ENCODE results near the gene PELI3. TPM values are rescaled to one million over a fixed set of nuclear protein-coding genes. Genes with fewer than 3 reads are reported as not detected.
A peak's percentile ranks its signal among the peaks of the same experiment; 100 is the strongest.

Gene PELI3
- total RNA-seq, 1 donor from 2014 or later = 11.0 TPM

DNA sequence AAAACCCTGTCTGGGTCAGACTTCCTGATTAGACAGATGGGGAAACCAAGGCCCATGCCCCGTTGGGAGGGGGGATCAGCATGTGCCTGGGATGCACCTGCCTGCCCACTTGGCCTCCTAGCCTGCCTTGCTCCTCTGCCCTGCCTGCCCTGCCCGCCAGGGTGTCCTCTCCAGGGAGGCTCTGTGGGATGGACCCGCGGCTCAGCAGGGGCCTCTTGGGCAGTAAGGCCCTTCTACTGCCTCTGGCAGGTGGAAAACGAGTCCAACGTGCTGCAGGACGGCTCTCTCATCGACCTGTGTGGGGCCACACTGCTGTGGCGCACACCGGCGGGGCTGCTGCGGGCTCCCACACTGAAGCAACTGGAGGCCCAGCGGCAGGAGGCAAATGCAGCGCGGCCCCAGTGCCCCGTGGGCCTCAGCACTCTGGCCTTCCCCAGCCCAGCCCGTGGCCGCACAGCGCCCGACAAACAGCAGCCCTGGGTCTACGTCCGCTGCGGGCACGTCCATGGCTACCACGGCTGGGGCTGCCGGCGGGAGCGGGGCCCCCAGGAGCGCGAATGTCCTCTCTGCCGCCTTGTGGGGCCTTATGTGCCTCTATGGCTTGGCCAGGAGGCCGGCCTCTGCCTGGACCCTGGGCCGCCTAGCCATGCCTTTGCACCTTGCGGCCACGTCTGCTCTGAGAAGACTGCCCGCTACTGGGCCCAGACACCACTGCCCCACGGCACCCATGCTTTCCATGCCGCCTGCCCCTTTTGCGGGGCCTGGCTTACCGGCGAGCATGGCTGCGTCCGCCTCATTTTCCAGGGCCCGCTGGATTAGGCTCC is 8.9 kb downstream of the PELI3 start:
- DNase-seq (ENCODE audit: low spot score) = no peak

DNA sequence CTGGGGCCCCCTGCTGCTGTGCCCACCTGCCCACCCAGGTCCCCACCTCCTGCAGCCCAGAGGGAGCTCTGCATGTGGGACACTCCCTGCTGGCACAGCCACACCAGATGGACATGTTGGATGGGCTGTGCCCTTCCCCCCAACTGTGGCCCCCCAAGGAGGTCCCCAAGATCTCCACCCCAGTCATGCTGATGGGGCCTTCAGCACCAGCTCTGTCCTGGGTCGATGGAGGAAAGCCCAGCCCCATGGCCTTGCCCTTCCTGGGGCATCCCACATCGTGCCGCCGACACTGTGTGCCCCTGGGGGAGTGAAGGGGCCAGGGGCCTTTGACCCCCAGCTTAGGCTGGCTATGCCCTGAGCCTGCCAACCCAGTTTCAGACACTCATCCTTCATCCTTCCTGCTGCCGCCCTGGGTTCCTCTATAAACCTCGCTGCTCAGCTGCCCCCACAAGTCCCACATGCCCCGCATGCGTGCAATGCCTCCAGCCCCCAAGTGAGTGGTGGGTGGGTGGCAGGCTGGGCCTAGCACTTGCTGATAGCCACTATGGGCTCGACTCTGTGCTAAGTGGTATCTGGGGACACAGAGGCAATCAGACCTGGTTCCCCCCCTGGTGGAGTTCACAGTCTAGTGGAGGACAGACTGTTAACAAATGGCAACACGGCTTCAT is 9.6 kb downstream of the PELI3 start:
- no peak for DNase-seq (ENCODE audit: low spot score)

DNA sequence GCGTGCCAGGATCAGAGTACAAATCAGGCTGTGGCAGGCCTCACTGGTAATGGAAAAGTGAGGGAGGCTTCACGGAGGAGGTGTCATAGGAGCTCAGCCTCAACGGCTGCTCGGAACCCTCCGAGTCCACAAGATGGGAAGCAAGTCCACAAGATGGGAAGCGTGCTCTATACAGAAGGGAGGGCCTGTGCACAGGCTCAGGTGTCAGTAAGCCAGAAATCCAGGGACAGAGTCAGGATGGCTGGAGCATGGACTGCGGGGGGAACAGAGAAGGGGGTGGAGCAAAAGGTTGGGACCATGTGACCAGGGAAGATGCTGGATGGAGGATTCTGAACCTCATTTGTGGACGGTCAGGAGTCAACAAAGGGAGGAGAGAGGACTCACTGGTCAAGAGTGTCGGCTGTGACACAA is 10.1 kb downstream of the PELI3 start:
- DNase-seq (ENCODE audit: low spot score) = no peak

DNA sequence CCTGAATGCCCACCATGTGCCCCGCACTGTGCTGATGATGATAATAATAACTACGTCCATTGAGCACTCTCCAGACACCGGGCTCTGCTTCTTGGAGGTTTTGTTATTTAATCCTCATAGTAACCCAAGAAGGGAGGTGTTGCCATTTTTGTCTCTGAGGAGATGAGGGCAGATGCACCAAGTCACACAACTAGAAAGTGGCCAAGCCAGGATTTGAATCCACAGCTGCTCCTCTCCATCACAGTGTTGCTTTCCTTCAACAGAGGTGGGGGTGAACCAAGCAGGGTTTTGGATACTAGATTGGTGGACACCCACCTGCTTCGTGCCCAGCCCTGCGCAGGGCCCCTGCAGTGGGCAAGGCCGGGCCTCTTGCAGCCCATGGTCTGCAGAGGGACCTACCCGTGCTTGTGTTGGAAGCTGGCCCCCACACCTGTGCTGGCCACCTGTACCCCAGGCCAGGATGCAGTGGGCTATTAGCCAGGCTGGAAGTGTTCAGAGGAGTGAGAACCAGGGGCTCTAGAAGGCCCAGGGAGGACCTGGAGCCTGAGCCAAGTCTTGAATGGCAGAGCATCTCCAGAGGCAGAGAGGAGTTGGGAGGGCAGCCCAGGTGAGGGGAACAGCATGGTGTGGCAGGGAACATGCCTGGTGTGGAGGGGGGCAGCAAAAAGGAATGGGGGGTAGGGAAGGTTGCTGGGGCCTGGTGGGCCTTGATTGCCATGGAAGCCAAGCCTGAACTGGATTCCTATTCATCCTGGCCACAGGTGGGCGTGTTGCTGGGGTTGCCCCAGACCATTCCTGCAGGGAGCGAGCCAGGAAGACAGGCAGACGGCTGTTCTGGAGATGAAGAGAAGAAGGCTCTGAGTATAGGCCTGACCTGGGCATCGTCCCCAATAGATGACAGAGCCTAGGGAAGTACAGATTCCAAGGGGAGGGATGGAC is 10.8 kb downstream of the PELI3 start:
- no peak for DNase-seq (ENCODE audit: low spot score)

DNA sequence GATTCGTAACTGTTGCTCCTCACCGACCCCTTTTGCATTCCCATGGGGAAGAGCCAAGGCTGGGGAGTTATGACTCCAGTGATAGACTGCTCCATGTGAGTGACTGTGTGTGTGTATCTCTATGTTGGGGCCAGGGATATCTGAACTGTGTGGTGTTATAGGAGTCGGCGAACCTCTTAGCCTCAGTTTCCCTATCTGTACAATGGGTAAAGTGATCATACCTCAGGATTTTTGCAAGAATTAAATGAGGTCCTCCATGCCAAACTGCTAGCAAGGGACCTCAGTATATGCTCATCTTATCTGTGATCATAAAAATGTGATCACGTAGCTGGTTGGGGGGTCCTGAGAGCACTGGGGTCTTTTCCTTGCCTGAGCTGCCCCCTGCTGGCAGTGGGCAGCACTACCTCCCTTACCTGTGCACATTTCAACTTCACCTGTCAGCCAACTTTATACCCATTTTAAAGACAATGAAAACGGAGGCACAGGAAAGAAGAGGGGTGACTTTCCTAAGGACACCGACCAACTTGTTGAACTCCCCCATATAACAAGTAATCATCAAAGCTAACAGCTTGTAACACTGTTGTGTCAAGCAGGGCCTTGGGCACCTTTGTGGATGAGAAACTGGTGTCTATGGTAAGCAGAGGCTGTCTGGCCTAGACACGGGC is 12.2 kb downstream of the PELI3 start:
- DNase-seq (ENCODE audit: low spot score) = no peak

DNA sequence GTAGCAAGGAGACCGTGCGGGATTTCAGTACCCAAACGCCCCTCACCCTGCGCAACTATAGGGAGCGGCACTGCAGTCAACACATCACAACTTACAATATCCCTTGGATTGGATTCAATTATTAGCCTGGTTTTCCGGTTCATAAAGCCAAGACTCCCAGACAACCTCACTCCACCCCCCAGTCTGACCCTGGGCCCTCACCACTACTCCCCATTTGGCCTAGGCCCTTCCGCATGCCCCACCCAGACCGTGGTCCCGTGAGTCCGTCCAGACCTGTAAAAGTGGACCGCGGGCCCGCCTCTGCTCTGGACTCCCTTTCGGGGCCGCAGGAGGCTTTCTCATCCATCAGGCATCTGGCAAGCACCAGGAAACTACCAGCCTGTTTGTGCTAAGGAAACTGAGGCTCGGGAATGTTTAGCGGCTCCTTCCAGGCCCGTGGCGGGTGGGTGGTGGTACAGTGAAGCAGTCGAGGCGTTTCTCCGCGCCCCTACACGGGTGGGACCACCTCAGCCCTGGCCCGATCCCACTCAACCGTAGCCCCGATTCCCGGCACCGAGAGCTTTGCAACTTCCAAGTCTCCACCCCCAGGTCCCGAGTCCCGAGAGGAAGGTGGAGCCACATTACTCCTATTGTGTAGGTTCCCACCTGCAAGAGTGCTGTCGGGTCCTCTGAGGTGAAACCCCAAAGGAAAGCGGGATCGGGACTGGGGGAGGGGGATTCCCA is 12.8 kb downstream of the PELI3 start:
- DNase-seq (ENCODE audit: low spot score) = peak; percentile 73

DNA sequence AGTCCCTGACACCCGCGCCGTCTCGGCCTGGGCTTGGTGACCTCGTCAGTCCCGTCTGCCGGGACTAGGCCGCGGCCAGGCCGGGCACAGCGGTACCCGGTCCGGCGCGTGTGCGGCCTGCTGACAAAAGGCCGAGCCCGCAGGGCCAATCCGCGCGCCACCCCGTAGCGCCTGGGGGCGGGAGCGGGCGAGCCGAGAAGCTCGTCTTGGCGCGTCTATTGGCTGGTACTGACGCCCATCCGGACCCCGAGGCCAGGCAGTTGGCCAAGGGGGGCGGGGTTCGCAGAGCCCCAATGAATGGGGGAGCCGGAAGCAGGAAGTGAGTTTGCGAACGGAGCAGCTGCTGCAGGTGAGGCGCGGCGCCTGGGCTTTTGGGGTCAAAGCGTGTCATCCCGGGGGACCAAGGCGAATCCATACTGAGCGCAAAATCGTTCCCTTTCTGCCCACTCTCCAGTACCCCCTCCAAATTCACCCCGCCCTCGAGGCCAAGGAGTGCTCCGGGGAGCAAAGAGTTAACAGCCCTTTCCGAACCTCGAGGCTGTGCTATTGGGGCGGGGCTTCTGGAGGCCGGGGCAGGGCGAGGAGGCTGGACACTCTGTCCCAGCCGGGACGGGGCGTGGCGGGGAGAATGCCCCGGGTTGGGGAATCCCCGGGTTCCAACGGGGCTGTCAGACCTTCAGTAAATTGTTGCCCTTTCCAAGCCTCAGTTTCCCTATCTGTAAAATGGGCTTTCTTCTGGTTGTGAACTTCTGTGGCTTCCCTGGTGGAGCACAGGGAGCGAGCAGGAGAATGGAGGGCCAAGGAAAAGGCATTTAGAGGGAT is 13.6 kb downstream of the PELI3 start, which contains the start of gene DPP3:
Gene DPP3, plus strand, starts transcription at position 318 of the 822 bp plus-strand sequence. CDS start 1,767 bp downstream, outside the sequence.
- DNase-seq (ENCODE audit: low spot score) = peak; percentile 98

DNA sequence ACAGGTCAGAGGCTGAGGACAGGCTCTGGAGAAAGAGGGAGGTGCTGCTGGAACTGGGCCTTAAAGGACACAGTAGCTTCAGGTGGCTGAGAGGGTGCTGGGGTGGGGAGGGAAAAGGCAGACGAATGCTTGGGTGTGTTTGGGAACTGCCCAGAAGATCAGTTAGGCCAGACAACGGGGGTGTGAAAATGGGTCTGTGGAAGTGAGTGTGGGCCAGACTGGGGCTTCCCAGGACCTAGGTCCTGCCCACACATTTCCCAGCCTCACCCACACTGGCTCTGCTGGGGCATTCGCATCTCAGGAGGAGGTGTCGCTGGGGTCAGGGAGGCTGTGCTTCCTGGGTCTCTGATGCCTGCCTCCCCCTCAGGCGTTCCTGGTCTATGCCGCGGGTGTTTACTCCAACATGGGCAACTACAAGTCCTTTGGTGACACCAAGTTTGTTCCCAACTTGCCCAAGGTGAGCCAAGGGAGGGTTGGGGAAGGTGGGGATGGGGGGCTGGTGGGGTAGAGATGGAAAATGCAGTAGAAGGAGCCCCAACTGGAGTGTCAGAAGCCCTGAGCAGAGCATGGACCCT is 18.2 kb downstream of the PELI3 start:
- no peak for DNase-seq (ENCODE audit: low spot score)

DNA sequence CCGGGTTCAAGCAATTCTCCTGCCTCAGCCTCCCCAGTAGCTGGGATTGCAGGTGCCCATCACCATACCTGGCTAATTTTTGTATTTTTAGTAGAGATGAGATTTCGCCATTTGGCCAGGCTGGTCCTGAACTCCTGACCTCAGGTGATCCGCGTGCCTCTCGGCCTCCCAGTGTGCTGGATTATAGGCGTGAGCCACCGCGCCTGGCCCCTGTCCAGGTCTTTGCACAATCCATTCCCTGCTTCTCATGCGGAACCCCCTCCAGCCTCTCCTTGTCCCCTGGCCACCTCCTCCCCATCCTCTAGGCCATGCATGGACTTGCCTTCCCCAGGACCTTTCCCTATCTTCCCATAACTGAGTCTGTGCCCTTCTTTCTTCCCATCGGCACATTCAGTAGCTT is 22.3 kb downstream of the PELI3 start:
- DNase-seq (ENCODE audit: low spot score) = no peak

DNA sequence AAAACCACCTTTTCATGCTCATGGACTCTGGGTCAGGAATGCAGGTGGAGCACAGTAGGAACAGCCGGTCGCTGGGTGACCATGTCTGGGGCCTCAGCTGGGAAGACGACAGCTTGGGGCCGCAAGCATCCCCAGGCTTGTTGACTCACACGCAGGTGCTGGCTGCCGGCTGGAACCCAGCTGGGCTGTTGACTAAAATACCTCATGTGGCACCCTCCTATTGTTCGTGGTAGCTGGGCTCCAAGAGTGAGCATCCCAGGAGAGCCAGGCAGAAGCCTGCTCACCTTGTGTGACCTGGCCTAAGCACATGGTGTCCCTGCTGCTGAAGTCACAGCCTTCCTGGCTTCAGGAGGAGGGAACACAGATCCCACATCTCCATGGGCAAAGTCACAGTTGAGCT is 22.9 kb downstream of the PELI3 start:
- no peak for DNase-seq (ENCODE audit: low spot score)

DNA sequence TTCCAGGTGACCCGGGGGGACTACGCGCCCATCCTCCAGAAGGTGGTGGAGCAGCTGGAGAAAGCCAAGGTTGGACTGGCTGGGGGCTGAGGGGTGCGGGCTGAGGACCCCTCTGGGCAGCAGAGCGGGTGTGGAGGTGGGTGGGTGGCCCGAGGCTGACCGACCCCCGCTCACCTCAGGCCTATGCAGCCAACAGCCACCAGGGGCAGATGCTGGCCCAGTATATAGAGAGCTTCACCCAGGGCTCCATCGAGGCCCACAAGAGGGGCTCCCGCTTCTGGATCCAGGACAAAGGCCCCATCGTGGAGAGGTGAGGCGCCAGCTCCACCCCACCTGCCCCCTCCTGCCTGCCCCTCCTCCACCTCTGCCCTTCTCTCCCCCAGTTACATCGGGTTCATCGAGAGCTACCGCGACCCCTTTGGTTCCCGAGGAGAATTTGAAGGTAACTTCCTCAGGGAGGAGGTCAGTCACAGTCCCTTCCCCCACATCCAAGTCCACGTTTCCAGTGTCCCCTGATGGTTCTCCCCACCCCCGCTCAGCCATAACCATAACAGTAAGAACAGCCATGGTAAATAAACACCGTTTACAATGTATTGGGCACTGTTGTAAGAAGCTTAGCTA is 24.7 kb downstream of the PELI3 start:
- DNase-seq (ENCODE audit: low spot score) = no peak

DNA sequence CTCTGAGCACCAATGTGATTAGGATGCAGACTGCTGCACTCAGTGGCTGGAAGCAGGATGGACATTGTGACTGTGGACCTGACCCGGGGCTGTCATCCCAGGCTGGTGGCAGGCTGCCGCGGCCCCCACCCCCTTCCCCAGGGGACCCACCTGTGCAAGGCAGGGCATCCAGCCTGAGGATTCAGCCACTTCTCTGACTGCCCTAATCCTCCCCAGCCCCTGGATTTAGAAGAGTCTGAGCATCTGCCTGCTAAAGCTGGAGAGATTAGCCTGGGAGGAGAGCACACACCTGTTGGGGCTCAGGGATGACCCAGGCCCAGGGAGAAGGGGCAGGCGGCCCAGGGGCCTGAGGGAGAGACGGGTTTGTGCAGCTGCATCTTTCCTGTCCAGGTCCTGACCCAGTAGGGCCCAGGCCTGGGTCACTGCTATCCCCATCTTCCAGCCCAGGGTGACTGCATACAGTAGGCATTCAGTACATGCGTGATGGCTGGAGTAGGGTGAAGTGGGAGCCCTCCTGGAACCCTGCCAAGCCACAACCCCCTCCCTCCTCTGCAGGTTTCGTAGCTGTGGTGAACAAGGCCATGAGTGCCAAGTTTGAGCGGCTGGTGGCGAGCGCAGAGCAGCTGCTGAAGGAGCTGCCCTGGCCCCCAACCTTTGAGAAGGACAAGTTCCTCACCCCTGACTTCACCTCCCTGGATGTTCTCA is 25.6 kb downstream of the PELI3 start:
- DNase-seq (ENCODE audit: low spot score) = no peak

DNA sequence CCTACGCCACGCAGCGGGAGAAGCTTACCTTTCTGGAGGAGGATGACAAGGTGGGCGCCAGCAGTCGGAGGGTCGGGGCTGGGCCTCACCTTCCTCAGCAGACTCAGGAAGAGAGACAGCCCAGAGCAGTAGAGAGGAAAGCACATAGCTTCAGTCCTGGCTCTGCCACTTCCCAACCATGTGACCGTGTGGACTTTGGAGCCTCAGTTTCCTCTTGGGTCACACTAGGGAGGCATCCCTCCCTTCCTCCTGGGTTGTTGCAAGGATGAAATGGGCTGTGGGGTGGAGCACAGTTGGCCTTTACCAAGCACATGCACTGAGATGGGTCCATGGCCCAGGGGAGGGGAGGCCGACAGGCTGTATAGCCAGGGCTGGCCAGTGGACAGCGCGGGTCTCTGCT is 26.4 kb downstream of the PELI3 start:
- no peak for DNase-seq (ENCODE audit: low spot score)

DNA sequence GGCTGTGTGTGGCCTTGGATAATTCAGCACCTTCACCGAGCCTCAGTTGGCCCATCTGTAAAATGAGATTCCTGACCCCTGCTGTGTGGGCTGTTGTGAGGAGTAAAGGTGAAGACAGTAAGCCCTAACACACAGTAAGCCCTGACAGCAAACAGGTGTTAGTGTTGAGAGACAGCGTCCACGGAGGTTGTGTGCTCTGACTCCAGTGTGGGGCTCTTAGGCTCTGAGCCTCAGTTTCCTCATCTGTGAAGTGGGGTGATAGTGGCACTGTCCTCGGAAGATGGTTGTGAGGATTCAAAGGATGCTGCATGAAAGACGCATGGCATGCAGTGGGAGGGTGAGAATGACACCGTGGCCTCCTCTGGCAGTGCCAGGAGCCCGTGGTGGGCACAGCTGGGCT is 27.8 kb downstream of the PELI3 start:
- DNase-seq (ENCODE audit: low spot score) = no peak

DNA sequence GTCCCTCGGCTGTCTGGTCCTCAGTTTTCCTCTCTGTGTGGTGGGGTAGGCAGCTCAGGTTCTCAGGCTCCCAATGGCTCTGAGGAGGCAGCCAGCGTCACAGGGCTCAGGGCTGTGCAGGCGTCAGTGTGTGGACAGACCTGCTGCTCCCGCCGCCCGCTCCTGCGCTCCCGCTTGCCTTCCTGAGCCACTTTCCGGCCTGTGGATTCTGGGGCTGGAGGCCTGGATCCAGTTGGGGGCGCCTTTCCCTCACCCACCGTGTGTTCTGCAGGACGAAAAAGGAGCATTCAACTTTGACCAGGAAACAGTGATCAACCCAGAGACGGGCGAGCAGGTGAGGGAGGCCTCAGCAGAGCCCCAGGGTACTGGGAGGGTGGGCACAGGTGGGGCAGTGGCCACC is 28.2 kb downstream of the PELI3 start:
- DNase-seq (ENCODE audit: low spot score) = no peak

DNA sequence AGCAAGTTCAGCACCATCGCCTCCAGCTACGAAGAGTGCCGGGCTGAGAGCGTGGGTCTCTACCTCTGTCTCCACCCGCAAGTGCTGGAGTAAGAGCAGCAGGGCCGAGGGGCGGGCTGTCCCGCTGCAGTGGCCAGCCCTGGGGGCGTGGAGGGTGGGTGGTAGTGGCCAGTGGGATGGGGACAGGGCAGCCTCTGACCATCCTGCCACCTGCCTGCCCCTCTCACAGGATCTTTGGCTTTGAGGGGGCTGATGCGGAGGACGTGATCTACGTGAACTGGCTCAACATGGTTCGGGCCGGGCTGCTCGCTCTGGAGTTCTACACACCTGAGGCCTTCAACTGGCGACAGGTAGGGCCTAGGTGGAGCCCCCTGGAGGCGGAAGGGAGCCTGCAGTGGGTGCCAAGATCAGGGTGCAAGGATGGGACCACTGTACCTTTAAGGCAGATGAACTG is 28.7 kb downstream of the PELI3 start:
- DNase-seq (ENCODE audit: low spot score) = no peak

DNA sequence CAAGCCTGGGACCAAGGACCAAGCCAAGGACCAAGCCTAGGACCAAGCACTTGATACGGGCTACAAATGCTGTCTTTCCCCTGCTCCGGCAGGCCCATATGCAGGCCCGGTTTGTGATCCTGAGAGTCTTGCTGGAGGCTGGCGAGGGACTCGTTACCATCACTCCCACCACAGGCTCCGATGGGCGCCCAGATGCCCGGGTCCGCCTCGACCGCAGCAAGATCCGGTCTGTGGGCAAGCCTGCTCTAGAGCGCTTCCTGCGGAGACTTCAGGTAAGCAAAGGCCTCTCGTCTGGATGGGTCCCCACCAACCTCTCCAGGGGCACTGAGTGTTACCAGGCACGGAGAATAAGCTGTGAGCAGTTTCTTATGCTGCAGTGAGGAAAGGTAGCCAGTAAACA is 30.5 kb downstream of the PELI3 start:
- DNase-seq (ENCODE audit: low spot score) = no peak

DNA sequence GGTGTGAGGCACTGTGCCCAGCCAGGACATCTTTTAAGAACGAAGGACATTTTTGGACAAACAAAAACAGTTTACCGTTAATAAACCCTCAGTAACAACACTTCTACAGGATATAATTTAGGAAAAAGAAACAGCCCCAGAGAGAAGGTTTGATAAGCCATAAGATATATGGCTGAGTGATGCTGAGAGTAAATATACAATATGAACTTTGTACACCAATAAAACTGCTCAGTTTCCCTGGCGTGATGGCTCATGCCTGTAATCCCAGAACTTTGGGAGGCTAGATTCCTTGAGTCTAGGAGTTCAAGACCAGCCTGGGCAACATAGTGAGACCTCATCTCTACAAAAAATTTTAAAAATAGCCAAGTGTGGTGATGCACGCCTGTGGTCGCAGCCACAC is 31.8 kb downstream of the PELI3 start:
- no peak for DNase-seq (ENCODE audit: low spot score)

Measured in ureter (tissue), 1 donor.